Tibial nerve (tissue), 3 donors: Measurements from ENCODE around the gene CCDC9.
"Not testable (repeated sequence)": the region's sequence is repeated elsewhere in the genome, so short reads cannot be mapped to it uniquely, and the experiment has no call there.

Experiments
- CTCF ChIP-seq, 5 experiments: fragments of 200-600 bp in 3 of 5; fragments of 450-650 bp in 2 of 5; sonication (generic) in 3 of 5; IDR thresholded peaks; one replicate each; pipeline ENCODE4 v1.5.1; 2016 to 2019; ENCODE audit warnings: antibody characterized with exemption in 5 of 5, mild to moderate bottlenecking in 3 of 5, moderate library complexity in 2 of 5
- POLR2A ChIP-seq, 2 donors: fragments of 450-650 bp; IDR thresholded peaks; one replicate each; pipeline ENCODE4 v1.6.1; 2017; ENCODE audit warnings: antibody characterized with exemption in 2 of 2, mild to moderate bottlenecking in 2 of 2, moderate library complexity in 2 of 2

- TF ChIP-seq CTCF, POLR2A (IDR thresholded peaks at IDR 0.05): not testable (repeated sequence)
Measured at GRCh38 chr19:47300867-47301266, 44.5 kb downstream of the CCDC9 start.
